ENCODE results near the gene MX2. TPM values are rescaled to one million over a fixed set of nuclear protein-coding genes. Genes with fewer than 3 reads are reported as not detected.

The MX2 gene
- total and polyA plus RNA-seq, 10 of the 15 experiments (the other 5 are each of a cell fraction or from before 2014, with no cell fraction given) = 10.5 to 167 (median 46.1) TPM

DNA sequence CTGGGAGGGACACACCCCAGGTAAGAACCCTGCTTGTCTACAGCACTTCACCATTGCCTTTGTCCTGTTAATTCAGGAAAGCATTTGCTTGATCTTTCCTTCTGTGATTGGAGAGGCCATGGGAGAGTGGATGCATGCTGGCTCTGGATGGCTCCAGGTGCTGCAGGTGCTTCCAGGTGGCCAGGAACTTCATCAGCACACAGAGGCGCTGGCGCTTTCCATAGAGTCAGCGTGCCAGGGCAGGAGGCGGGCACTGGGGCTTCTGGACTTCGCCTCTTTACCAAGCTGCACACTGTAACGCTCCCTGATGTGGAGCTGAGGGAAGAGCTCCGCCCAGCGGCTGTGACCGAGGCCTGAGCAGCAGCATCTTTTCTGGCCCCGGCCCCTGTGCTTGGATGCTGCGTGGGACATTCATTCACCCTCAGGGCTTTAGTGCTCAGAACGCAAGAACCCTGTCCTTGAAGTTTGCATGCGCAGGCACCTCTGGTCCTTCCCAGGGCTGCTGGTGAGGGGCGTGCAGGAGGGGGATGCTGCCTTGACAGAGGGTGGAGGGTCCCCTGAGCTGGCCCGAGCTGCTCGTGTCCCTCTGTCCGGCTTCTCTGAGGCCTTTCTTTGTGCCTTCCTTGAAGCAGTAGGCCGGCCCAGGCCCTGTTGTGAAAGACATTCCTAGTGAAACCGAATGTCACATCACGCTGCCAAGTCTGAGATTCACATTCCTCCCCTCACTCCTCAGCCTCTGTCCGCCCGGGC is 1.6 kb upstream of the MX2 start:
- no peaks in the 10 kb centered on the region for H3K9me3 ChIP-seq (replicated peaks; ENCODE audit: control insufficient read depth, insufficient read depth, low read length)
- in situ Hi-C loops (cut with MboI) = no loop called here
- TF ChIP-seq BCL11A (IDR thresholded peaks at IDR 0.05; ENCODE audit: low read depth, low read length) = no peak
- TF ChIP-seq, protein P1, sequence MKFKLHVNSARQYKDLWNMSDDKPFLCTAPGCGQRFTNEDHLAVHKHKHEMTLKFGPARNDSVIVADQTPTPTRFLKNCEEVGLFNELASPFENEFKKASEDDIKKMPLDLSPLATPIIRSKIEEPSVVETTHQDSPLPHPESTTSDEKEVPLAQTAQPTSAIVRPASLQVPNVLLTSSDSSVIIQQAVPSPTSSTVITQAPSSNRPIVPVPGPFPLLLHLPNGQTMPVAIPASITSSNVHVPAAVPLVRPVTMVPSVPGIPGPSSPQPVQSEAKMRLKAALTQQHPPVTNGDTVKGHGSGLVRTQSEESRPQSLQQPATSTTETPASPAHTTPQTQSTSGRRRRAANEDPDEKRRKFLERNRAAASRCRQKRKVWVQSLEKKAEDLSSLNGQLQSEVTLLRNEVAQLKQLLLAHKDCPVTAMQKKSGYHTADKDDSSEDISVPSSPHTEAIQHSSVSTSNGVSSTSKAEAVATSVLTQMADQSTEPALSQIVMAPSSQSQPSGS (IDR thresholded peaks at IDR 0.05; ENCODE audit: low read length) = no peak
- no peak for TF ChIP-seq LARP7 (IDR thresholded peaks at IDR 0.05)
- TF ChIP-seq FOXM1 (IDR thresholded peaks at IDR 0.05; ENCODE audit: low read depth, low read length) = no peak
- TF ChIP-seq, protein P2, sequence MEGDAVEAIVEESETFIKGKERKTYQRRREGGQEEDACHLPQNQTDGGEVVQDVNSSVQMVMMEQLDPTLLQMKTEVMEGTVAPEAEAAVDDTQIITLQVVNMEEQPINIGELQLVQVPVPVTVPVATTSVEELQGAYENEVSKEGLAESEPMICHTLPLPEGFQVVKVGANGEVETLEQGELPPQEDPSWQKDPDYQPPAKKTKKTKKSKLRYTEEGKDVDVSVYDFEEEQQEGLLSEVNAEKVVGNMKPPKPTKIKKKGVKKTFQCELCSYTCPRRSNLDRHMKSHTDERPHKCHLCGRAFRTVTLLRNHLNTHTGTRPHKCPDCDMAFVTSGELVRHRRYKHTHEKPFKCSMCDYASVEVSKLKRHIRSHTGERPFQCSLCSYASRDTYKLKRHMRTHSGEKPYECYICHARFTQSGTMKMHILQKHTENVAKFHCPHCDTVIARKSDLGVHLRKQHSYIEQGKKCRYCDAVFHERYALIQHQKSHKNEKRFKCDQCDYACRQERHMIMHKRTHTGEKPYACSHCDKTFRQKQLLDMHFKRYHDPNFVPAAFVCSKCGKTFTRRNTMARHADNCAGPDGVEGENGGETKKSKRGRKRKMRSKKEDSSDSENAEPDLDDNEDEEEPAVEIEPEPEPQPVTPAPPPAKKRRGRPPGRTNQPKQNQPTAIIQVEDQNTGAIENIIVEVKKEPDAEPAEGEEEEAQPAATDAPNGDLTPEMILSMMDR (IDR thresholded peaks at IDR 0.05 in 2 of 3, conservative IDR thresholded peaks at IDR 0.05 in 1 of 3; ENCODE audit: control insufficient read depth in 2 of 3, extremely low read depth in 1 of 3, insufficient read depth in 1 of 3, low read depth in 3 of 3, low read length in 3 of 3) = no peak
- TF ChIP-seq GATAD2B (conservative IDR thresholded peaks at IDR 0.05; ENCODE audit: low read depth) = no peak
- TF ChIP-seq, protein P3, sequence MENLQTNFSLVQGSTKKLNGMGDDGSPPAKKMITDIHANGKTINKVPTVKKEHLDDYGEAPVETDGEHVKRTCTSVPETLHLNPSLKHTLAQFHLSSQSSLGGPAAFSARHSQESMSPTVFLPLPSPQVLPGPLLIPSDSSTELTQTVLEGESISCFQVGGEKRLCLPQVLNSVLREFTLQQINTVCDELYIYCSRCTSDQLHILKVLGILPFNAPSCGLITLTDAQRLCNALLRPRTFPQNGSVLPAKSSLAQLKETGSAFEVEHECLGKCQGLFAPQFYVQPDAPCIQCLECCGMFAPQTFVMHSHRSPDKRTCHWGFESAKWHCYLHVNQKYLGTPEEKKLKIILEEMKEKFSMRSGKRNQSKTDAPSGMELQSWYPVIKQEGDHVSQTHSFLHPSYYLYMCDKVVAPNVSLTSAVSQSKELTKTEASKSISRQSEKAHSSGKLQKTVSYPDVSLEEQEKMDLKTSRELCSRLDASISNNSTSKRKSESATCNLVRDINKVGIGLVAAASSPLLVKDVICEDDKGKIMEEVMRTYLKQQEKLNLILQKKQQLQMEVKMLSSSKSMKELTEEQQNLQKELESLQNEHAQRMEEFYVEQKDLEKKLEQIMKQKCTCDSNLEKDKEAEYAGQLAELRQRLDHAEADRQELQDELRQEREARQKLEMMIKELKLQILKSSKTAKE (IDR thresholded peaks at IDR 0.05; ENCODE audit: low read depth, poor library complexity, severe bottlenecking) = no peak
- no peak for TF ChIP-seq EGR1 (IDR thresholded peaks at IDR 0.05; ENCODE audit: borderline replicate concordance in 1 of 2, low read depth in 2 of 2, low read length in 2 of 2)
- no peak for TF ChIP-seq ZNF384 (IDR thresholded peaks at IDR 0.05; ENCODE audit: borderline replicate concordance, low read depth, low read length)
- no peak for TF ChIP-seq SREBF1 (IDR thresholded peaks at IDR 0.05; ENCODE audit: low read length)
- H3K4me2 ChIP-seq (ENCODE audit: control insufficient read depth, insufficient read depth) = no peak overlapping the region
- no peak overlapping the region for H3K9ac ChIP-seq (ENCODE audit: control insufficient read depth, insufficient read depth, low read length)
- BruUV-seq (replicated peaks) = no TSS peak
- SMC1A ChIA-PET (ENCODE audit: uncharacterized antibody, unreplicated experiment) = interaction anchor here (1.1 to 4.1 kb wide), 3 partner anchors 10 to 77 kb away, joined by 3 to 32 read pairs (median 20); no protein-coding TSS in a partner anchor
- RAD21 ChIA-PET (ENCODE audit: unreplicated experiment) = interaction anchor here (4.6 to 5.3 kb wide), 2 partner anchors 11 to 77 kb away, joined by 29 to 34 read pairs; no protein-coding TSS in a partner anchor
- no peak for FAIRE-seq
- no peaks in the 10 kb centered on the region for H3K27me3 ChIP-seq (replicated peaks in 1 of 2; ENCODE audit: control insufficient read depth in 2 of 2, insufficient read depth in 2 of 2, low read length in 1 of 2)
- DNase-seq (ENCODE audit: low read depth, low spot score) = no peak
- H3K27ac ChIP-seq (ENCODE audit: control insufficient read depth, insufficient read depth) = no peak overlapping the region
- H2AFZ ChIP-seq (ENCODE audit: control insufficient read depth, low read depth, low read length) = no peak overlapping the region
- CTCF ChIA-PET = interaction anchor here (1.1 to 9.1 kb wide), 3 partner anchors 51 to 208 kb away, joined by 3 to 63 read pairs (median 5); no protein-coding TSS in a partner anchor
- H3K4me3 ChIP-seq = no peak overlapping the region
- intact Hi-C loops (cut with micrococcal nuclease; ENCODE audit: unreplicated experiment) = loop anchor here (5.0 to 10.0 kb wide), 4 partner anchors 78 to 865 kb away; no protein-coding TSS in a partner anchor
- 97% methylated on average over 22 of the region's 22 CpGs for WGBS (ENCODE audit: insufficient coverage, insufficient replicate concordance, low lambda C conversion rate, missing lambda C conversion rate)
- H4K20me1 ChIP-seq (ENCODE audit: control insufficient read depth, insufficient read depth) = no peaks in the 10 kb centered on the region
- peaks cover 24% of the 10 kb centered on the region for H3K79me2 ChIP-seq (ENCODE audit: control insufficient read depth, insufficient read depth, low read length)
- POLR2A ChIA-PET = interaction anchor here (1.4 to 1.5 kb wide), 2 partner anchors 9 to 10 kb away, joined by 3 read pairs; no protein-coding TSS in a partner anchor
- no peaks in the 10 kb centered on the region for H3K36me3 ChIP-seq (ENCODE audit: control insufficient read depth in 2 of 2, insufficient read depth in 2 of 2, low read length in 1 of 2)
- ATAC-seq = no peak
- peaks cover 20% of the 10 kb centered on the region for H3K4me1 ChIP-seq (ENCODE audit: control insufficient read depth, insufficient read depth, low read length)

Measured in GM12878 (cell line).